Stimulated activated CD4-positive, alpha-beta T cell treated with anti-CD3 and anti-CD28 coated beads, Interleukin-4, amount 100 ng/mL, for 48 hours (primary cell): ENCODE results near the gene SOX6.
"Not testable (repeated sequence)": the region's sequence is repeated elsewhere in the genome, so short reads cannot be mapped to it uniquely, and the experiment has no call there.

Source experiments
- DNase-seq, 2 donors: peaks; one replicate each; pipeline ENCODE4 v3.0.0-alpha.2; 2020; ENCODE audit warnings: low read depth in 2 of 2

SOX6 gene

GRCh38 chr11:16040151-16040550, 316.2 kb downstream of the SOX6 start:
- no peak for DNase-seq

DNA sequence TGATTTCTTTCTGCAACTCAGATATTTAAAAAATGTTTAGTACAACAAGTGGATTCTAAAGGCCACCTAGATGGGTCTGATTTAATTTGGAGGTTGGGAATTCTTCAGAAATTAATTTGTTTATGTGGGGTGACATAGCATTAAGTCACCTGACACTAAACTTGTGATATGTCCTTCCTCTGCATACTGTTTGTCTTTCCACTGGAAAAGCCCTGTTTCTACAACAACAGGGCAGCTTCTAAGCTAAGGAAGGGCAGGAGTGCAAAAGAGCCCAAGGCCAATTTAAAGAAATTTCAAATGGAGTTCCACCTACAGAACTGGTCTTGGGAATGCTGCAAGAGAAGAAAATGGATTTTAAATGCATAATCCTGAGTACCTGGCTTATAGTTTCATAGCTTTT, 319.2 kb downstream of the SOX6 start:
- no peak for DNase-seq

GRCh38 chr11:16036218-16036617, 320.1 kb downstream of the SOX6 start:
- DNase-seq, result no peak

GRCh38 chr11:16034074-16034473, 322.3 kb downstream of the SOX6 start:
- DNase-seq, result no peak

DNA sequence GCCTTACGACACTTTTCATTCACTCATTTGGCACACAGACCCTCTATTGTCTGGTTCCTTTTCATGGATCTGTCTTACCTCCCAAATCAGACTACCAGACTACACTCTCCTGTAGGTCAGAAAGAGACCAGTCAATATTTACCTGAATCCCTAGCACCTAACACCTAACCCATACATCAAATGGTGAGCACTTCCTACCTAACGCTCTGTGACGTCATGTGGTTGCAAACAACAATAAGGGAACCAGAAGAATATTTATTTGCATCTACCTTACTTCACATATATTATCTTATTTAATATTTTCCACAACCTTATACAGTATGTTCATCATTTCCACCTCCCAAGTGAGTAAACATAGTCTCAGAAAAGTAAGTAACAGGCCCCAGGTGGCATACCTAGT, 323.4 kb downstream of the SOX6 start:
- no peak for DNase-seq

DNA sequence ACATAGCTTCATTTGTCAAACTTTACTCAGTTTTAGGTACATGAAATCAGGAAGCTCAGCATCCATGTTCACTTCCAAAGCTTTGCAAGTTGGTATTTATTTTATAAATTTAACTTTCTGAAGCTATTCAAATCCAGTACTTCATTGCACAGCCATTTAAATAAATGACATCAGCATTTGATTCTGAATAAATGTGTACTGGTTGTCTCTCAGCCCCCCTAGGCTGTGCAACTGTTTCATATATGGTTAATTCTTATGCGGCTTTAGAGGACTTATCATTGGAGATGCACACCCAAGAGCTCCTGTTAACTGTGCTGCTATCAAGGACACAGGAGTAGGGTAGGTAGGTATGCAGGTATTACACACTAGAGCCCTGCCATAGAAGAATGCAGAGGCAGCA, 325.1 kb downstream of the SOX6 start:
- DNase-seq, result no peak

- no peak for DNase-seq
These were observed 325.7 kb downstream of the SOX6 start for GRCh38 chr11:16030664-16031063.

DNA sequence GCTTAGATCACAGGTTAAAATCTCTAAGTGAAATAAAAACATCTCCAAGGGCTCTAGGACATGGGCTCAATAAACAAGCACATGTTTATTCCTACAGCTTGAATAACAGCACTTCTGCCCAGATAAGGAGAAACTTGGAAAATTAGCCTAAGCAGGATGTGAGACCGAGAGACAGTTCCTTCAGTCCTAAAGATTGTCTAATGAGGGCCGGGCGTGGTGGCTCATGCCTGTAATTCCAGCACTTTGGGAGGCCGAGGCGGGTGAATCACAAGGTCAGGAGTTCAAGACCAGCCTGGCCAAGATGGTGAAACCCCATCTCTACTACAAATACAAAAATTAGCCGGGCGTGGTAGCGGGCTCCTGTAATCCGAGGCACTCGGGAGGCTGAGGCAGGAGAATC, 327.2 kb downstream of the SOX6 start:
- DNase-seq, result not testable (repeated sequence)

GRCh38 chr11:16028419-16028818, 327.9 kb downstream of the SOX6 start:
- no peak for DNase-seq

- DNase-seq, result no peak
These were observed 328.7 kb downstream of the SOX6 start for GRCh38 chr11:16027621-16028020.

DNA sequence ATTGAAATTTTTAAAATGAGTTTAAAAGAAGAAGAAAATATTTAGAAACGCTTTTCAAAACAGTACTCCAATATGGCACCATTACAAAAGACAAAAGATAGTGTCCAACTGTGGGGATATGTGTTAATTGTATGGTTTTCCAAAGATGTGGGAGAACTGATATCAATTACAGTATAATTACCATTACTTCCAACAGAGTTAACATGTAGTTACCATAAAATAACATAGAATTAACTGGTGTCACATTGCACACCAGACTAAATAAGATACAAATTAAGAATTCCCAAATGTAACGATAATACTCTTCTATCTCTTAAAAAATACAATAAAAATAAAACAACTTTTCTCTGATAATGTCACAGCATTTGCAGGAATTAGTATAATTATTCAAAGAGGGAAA, 329.5 kb downstream of the SOX6 start:
- DNase-seq, result no peak

DNA sequence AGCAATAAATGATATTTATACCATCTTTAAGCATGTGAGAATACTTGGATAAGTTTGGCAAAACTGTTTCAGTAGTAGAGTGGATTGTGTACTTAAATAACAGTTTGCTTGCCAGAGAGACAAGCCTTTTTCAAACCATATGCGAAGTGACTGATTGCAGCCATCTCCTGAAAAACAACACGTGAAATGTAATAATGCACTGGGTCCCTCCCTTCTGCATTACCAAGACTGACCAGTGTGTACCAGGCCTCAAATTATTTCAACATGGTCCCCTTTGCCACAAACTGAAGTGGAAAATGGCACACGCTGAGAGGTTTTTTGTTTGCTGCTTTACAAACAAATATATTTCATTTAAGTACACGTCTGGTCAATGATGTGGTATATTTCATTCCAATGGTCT, 337.4 kb downstream of the SOX6 start:
- DNase-seq, result no peak

- DNase-seq, result no peak
These were observed 339.9 kb downstream of the SOX6 start for GRCh38 chr11:16016468-16016829.

DNA sequence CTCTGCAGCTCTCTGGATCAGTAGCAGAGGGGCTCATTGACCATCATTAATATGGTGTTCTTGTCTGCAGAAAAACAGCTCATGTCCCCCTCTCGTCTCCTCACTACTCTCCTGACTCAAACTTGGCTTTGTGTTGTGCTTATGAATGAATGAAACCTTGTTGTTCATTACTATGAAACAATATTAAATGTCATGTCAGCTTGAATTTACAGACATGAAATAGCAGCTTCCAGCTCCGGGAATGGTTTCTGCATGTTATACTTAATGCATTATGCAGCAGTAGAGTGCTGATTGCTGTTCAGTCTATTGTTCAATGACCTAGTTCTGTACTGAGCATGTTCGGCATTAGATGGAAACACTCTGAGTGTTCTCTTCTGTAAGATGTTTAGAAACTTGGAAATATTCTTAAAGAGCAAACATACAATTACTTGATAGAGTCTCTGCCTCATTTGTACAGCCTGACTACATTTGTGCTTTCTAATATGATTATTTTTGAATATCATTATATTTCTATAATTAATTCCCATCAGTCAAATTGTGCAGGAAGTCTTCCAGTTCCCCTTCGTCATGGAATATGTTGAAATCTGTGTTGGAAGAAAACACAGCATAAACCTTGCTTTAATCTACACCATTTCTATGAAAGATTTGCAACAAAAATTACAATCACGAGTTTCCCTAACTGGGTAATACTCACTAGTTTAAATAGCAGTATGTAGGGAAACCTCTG, 340.4 kb downstream of the SOX6 start:
- no peak for DNase-seq

DNA sequence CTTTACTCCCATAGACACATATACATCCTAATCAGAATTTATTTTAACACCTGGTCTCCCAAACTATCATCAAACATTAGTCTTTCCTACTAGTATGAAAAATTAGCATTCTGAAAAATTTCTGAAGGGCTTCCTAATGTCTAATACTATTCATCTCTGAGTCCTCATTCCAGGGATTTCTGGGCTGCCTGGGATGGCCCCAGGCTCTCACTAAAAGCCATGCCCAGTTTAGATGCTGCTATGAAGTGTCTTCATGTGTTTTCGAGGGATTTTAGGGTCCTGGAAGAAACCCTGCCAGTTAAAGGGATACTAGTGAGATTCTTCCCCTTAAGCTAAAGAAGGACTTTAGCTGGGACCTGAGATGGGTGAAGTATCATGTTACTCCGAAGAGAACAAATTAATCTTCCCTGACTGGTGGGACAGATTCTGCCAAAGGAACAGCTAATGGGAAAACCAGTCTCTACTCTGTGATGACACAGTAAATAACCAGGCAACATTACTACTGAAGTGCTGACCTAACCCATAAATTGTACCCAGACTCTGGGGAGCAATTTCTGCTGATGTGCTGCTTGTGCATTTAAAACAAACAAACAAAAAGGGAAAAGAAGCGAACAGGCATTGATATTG, 342.6 kb downstream of the SOX6 start:
- no peak for DNase-seq

DNA sequence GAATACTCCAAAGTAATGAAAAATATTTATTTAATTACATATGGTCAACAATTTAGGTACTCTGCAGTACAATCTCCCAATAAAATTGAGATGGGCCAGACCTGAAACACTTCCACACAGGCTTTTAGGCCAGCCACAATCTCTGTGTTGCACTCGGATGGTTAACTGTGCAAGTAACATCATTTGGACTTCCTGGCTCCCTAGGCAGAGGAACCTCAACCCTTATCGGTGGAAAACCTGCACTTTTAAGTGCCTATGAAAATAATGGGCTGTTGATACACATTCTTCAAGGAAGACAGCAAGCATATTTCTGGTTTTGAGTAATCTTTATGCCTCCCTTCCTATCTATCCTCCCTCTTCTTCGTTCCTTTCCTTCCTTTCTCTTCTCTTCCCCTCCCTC, 343.1 kb downstream of the SOX6 start:
- no peak for DNase-seq

- no peak for DNase-seq
These were observed 344.1 kb downstream of the SOX6 start for GRCh38 chr11:16012125-16012751.

DNA sequence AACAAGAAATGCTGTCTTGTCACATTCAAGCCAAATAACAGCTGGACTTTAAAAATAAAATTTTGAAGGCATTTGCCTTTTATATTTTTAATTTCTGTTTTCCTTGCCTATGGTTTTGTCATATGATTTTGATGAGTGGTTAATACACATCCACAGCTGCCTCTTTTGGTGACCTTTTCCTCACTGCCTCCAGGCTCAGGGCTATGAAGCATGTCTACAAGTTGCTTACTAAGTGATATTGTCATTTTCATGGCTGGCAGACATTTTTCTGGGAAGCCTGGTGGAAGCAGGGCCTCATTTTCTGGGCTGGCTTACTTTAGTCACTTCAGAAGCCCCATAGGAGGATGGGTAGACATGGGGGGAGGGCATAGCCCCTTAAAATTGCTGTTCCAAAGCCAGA, 344.9 kb downstream of the SOX6 start:
- no peak for DNase-seq

DNA sequence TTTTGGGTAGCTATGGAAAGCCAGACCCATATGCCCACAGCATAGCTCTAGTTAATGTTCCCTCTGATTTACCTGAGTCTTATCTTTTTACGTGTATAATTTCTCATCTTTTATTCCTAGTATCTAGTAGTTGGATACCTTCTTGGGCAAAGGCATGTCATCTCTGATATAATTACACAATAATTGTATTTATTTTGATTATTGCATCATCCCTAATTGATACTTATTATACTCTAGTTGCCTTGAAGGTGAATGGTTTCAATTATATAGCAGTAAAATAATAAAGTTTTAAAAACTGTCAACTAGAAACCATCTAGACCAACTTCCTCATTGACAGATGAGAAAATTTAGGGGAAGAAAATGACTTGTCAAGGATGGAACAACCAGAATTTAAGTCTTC, 347.3 kb downstream of the SOX6 start:
- DNase-seq, result no peak

DNA sequence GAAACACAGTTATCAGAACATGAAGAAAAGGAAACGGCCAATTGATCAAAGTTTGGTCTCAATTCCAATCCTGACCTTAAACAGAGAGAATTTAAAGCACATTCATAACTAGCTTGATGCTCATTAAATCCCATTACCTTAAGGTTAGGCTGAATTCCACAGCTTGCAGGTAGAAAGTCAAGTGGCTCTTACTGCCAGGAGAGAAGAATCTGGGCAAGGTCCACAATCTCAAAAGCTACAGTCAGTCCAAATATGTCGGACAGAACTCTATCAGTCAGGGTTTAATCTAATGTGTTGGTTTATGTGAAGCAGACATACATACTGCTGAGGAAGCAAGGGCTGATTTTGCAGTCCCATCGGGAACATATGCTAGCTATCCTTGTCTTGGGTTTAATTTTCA, 348.8 kb downstream of the SOX6 start:
- no peak for DNase-seq

GRCh38 chr11:16002942-16003341, 353.4 kb downstream of the SOX6 start:
- DNase-seq, result no peak

DNA sequence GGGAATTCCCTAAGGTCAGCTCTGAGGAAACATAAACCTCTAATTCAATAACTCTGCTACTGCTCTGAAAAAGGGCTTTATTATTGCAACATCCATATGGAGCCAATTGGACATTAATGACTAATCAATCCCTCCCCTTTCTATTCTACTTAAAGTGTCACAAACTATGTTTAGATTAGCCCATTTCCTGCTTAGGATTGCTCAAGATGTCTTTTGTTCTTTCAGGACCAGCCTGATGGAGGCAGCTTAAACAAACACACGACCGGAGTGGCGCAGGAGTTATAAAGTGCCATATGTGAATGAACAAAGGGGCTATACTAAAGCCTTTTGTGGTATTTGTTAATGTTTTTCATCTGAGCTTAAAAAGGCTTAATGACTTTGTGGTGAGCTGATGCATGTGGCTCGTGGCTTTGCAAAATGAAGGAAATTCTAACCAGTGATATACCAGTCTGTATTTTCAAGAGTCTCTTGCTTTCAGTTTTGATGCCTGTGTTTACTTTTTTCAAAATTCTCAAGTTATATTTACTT, 354.4 kb downstream of the SOX6 start:
- DNase-seq, result no peak

- no peak for DNase-seq
These were observed 355.2 kb downstream of the SOX6 start for GRCh38 chr11:16001044-16001568.
